22Rv1 (cell line): ENCODE data around the gene ANXA2.

Source experiments
- CTCF ChIP-seq: fragments of 450-650 bp; IDR thresholded peaks from 2 replicates; pipeline ENCODE4 v1.5.1; 2017; ENCODE audit warnings: mild to moderate bottlenecking
- ZFX ChIP-seq: fragments of 450-650 bp; IDR thresholded peaks from 2 replicates; pipeline ENCODE4 v1.6.1; 2017; ENCODE audit warnings: antibody characterized with exemption, borderline replicate concordance

GRCh38 chr15:60324706-60325438 lies 72.9 kb downstream of the ANXA2 start:
- TF ChIP-seq CTCF (no peak), ZFX (no peak)
